Adipocyte (in vitro differentiated cells): ENCODE measurements around the gene BANP.

Experiments
- DNase-seq: peaks from one replicate; pipeline ENCODE4 v3.0.0-alpha.2; 2015; ENCODE audit warnings: low read depth
- H3K27me3 ChIP-seq: replicated peaks from 2 replicates; pipeline ENCODE4 v1.7.0; 2013; ENCODE audit warnings: mild to moderate bottlenecking, low read length, moderate library complexity; ENCODE audit not compliant: control insufficient read depth, insufficient read depth
- H3K36me3 ChIP-seq: 2 replicates; pipeline ENCODE4 v1.7.0; 2013; ENCODE audit warnings: low read length, mild to moderate bottlenecking, moderate library complexity; ENCODE audit not compliant: control insufficient read depth, insufficient read depth, severe bottlenecking
- H3K4me1 ChIP-seq: 2 replicates; pipeline ENCODE4 v1.7.0; 2013; ENCODE audit warnings: mild to moderate bottlenecking, low read length, moderate library complexity; ENCODE audit not compliant: control insufficient read depth, insufficient read depth
- H3K4me3 ChIP-seq: 2 replicates; pipeline ENCODE4 v1.7.0; 2013; ENCODE audit warnings: mild to moderate bottlenecking, low read length, moderate library complexity
- H3K9ac ChIP-seq: 2 replicates; pipeline ENCODE4 v1.7.0; 2013; ENCODE audit warnings: mild to moderate bottlenecking, low read length, moderate library complexity
- H3K9me3 ChIP-seq: 2 replicates; pipeline ENCODE4 v1.7.0; 2013; ENCODE audit warnings: mild to moderate bottlenecking, low read length, moderate library complexity; ENCODE audit not compliant: control insufficient read depth

The BANP gene

GRCh38 chr16:87942680-87943079 is 8.6 kb upstream of the BANP start:
- no peaks in the 10 kb centered on the region for H3K36me3 ChIP-seq
- H3K9me3 ChIP-seq = no peaks in the 10 kb centered on the region
- peaks cover 5% of the 10 kb centered on the region for H3K4me1 ChIP-seq
- no peaks in the 10 kb centered on the region for H3K27me3 ChIP-seq
- H3K4me3 ChIP-seq = no peak overlapping the region
- no peak for DNase-seq
- H3K9ac ChIP-seq = no peak overlapping the region

GRCh38 chr16:87945351-87946042 is 5.7 kb upstream of the BANP start:
- Histone ChIP-seq H3K36me3 (no peaks in the 10 kb centered on the region), H3K9me3 (no peaks in the 10 kb centered on the region), H3K27me3 (no peaks in the 10 kb centered on the region), H3K4me1 (peaks cover 5% of the 10 kb centered on the region), H3K4me3 (peak overlapping the region; percentile 43), H3K9ac (no peak overlapping the region)
- DNase-seq = peak; percentile 53

GRCh38 chr16:87946596-87947347 is 4.5 kb upstream of the BANP start:
- no peaks in the 10 kb centered on the region for H3K9me3 ChIP-seq
- no peaks in the 10 kb centered on the region for H3K27me3 ChIP-seq
- H3K4me1 ChIP-seq = peaks cover 5% of the 10 kb centered on the region
- H3K4me3 ChIP-seq = no peak overlapping the region
- no peaks in the 10 kb centered on the region for H3K36me3 ChIP-seq
- DNase-seq = no peak
- no peak overlapping the region for H3K9ac ChIP-seq

- H3K9ac ChIP-seq = no peak overlapping the region
Observed at GRCh38 chr16:87947356-87948118, 3.7 kb upstream of the BANP start.

GRCh38 chr16:87948119-87948545 is 3.1 kb upstream of the BANP start:
- Histone ChIP-seq H3K4me1 (peaks cover 15% of the 10 kb centered on the region), H3K27me3 (no peaks in the 10 kb centered on the region), H3K9me3 (no peaks in the 10 kb centered on the region), H3K4me3 (no peak overlapping the region), H3K9ac (no peak overlapping the region), H3K36me3 (no peaks in the 10 kb centered on the region)
- DNase-seq = no peak

More at GRCh38 chr16:87947356-87948118, 3.7 kb upstream of the BANP start:
- no peaks in the 10 kb centered on the region for H3K9me3 ChIP-seq
- H3K4me1 ChIP-seq = peaks cover 10% of the 10 kb centered on the region
- no peaks in the 10 kb centered on the region for H3K27me3 ChIP-seq
- no peak overlapping the region for H3K4me3 ChIP-seq
- H3K36me3 ChIP-seq = no peaks in the 10 kb centered on the region
- DNase-seq = no peak

GRCh38 chr16:87948735-87949070 is 2.5 kb upstream of the BANP start:
- H3K4me3 ChIP-seq = no peak overlapping the region
- H3K36me3 ChIP-seq = no peaks in the 10 kb centered on the region
- no peaks in the 10 kb centered on the region for H3K27me3 ChIP-seq
- no peaks in the 10 kb centered on the region for H3K9me3 ChIP-seq
- DNase-seq = no peak
- peaks cover 16% of the 10 kb centered on the region for H3K4me1 ChIP-seq
- H3K9ac ChIP-seq = no peak overlapping the region

GRCh38 chr16:87949071-87949744 is 2.0 kb upstream of the BANP start:
- Histone ChIP-seq H3K4me1 (peaks cover 18% of the 10 kb centered on the region), H3K9ac (no peak overlapping the region), H3K9me3 (no peaks in the 10 kb centered on the region), H3K36me3 (no peaks in the 10 kb centered on the region), H3K4me3 (no peak overlapping the region), H3K27me3 (no peaks in the 10 kb centered on the region)
- DNase-seq = no peak

GRCh38 chr16:87951552-87952538 is 611 bp downstream of the BANP start:
- peak overlapping the region; percentile 88 for H3K4me3 ChIP-seq
- DNase-seq = no peak
- peak overlapping the region; percentile 99 for H3K9ac ChIP-seq
- peaks cover 35% of the 10 kb centered on the region for H3K4me1 ChIP-seq
- H3K27me3 ChIP-seq = no peaks in the 10 kb centered on the region
- no peaks in the 10 kb centered on the region for H3K9me3 ChIP-seq
- H3K36me3 ChIP-seq = no peaks in the 10 kb centered on the region

GRCh38 chr16:87952751-87953150 is 1.5 kb downstream of the BANP start:
- Histone ChIP-seq H3K27me3 (no peaks in the 10 kb centered on the region), H3K9ac (peak overlapping the region; percentile 99), H3K9me3 (no peaks in the 10 kb centered on the region), H3K36me3 (no peaks in the 10 kb centered on the region), H3K4me3 (peak overlapping the region; percentile 88), H3K4me1 (peaks cover 40% of the 10 kb centered on the region)
- no peak for DNase-seq
